ENCODE measurements around the gene NAT16.

GRCh38 chr7:101167645-101168411 lies 12.3 kb downstream of the NAT16 start:
- no peak for TF ChIP-seq CTCF (IDR thresholded peaks at IDR 0.05)
- TF ChIP-seq ZFX (IDR thresholded peaks at IDR 0.05; ENCODE audit: borderline replicate concordance) = no peak

All from 22Rv1 (cell line).